ENCODE measurements around the gene PTPRU.

DNA sequence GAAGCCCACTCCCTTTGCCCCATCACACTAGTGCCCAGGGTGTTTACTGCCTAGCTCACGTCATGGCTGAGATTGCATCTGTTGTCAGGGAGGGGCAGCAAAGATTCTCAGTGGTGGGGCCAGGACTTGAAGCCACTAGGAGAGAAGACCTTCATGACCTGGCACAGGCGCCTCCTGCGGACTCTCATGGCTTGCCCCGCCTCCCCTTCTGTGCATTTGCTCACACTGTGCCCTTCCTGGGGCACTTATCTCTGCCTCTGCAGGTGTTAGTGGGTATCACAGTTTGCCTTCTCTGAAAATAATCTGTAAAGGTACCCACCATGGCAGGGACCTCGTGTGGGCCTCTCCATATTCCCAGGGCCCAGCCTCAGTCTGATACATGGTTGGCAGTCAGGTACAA, 20.1 kb downstream of the PTPRU start:
- TF ChIP-seq POLR2AphosphoS5 (IDR thresholded peaks at IDR 0.05; ENCODE audit: borderline replicate concordance, low read depth, low read length) (no peak), EZH2 (IDR thresholded peaks at IDR 0.05) (no peak), FOXP2 (optimal IDR thresholded peaks at IDR 0.05; ENCODE audit: control extremely low read depth, extremely low read length, insufficient read depth) (no peak)

All from SK-N-MC (cell line).